ENCODE measurements around the gene VPS11.

DNA sequence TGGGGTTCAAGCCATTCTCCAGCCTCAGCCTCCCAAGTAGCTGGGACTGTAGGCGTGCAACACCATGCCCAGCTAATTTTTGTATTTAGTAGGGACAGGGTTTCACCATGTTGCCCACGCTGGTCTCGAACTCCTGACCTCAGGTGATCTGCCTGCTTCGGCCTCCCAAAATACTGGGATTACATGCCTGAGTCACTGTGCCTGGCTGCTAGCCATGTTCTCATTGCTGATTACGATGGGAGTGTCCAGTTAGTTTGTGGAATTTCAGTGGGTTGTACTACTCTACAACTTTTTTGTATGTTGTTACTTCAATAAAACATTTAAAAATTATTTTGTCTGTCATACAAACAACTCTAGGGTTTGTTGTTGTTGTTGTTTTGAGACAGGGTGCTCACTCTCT, 4.8 kb upstream of the VPS11 start:
- TF ChIP-seq, protein P1, sequence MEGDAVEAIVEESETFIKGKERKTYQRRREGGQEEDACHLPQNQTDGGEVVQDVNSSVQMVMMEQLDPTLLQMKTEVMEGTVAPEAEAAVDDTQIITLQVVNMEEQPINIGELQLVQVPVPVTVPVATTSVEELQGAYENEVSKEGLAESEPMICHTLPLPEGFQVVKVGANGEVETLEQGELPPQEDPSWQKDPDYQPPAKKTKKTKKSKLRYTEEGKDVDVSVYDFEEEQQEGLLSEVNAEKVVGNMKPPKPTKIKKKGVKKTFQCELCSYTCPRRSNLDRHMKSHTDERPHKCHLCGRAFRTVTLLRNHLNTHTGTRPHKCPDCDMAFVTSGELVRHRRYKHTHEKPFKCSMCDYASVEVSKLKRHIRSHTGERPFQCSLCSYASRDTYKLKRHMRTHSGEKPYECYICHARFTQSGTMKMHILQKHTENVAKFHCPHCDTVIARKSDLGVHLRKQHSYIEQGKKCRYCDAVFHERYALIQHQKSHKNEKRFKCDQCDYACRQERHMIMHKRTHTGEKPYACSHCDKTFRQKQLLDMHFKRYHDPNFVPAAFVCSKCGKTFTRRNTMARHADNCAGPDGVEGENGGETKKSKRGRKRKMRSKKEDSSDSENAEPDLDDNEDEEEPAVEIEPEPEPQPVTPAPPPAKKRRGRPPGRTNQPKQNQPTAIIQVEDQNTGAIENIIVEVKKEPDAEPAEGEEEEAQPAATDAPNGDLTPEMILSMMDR (conservative IDR thresholded peaks at IDR 0.05 in 1 of 2, IDR thresholded peaks at IDR 0.05 in 1 of 2; ENCODE audit: extremely low read depth in 1 of 2, insufficient read depth in 1 of 2, low read depth in 1 of 2, low read length in 2 of 2) = no peak
- no peak for TF ChIP-seq EZH2 (IDR thresholded peaks at IDR 0.05; ENCODE audit: borderline replicate concordance, low read length)
